T-helper 9 cell (primary cell): ENCODE results near the gene IKZF2.

ENCODE experiments used
- DNase-seq: peaks from one replicate; pipeline ENCODE4 v3.0.0-alpha.2; 2020

Gene IKZF2

GRCh38 chr2:212953170-212953920, 198.1 kb downstream of the IKZF2 start:
- DNase-seq = no peak

GRCh38 chr2:212949786-212950185, 201.6 kb downstream of the IKZF2 start:
- no peak for DNase-seq
